GM18873 (cell line): Measurements from ENCODE around the gene PLLP.

Source experiments
- ATAC-seq: cut with Tn5 transposase; IDR thresholded peaks from one replicate; pipeline ENCODE4 v1.9.1; 2021; ENCODE audit warnings: mild to moderate bottlenecking, moderate library complexity, moderate number of reproducible peaks; ENCODE audit not compliant: unreplicated experiment, low FRiP score

Gene PLLP

GRCh38 chr16:57284209-57284951, at the start of gene PLLP:
PLLP (minus strand) TSS chr16:57284672; CDS start chr16:57284540, 132 bp downstream.
- ATAC-seq, result no peak

GRCh38 chr16:57333402-57333801, 48.9 kb upstream of the PLLP start:
- no peak for ATAC-seq

- ATAC-seq, result no peak
Measured at GRCh38 chr16:57331355-57331754, 46.9 kb upstream of the PLLP start.

- no peak for ATAC-seq
Measured at GRCh38 chr16:57329718-57330327, 45.4 kb upstream of the PLLP start.

GRCh38 chr16:57325458-57325857, 41.0 kb upstream of the PLLP start:
- ATAC-seq, result no peak

- no peak for ATAC-seq
Measured at GRCh38 chr16:57324749-57325148, 40.3 kb upstream of the PLLP start.

GRCh38 chr16:57319646-57320045, 35.2 kb upstream of the PLLP start:
- ATAC-seq, result no peak

- ATAC-seq, result no peak
Measured at GRCh38 chr16:57318240-57318970, 33.9 kb upstream of the PLLP start.

GRCh38 chr16:57316390-57317017, 32.0 kb upstream of the PLLP start:
- ATAC-seq, result no peak

- ATAC-seq, result no peak
Measured at GRCh38 chr16:57315416-57315815, 30.9 kb upstream of the PLLP start.

GRCh38 chr16:57314161-57314785, 29.8 kb upstream of the PLLP start:
- ATAC-seq, result no peak

GRCh38 chr16:57313509-57313908, 29.0 kb upstream of the PLLP start:
- no peak for ATAC-seq

- ATAC-seq, result no peak
Measured at GRCh38 chr16:57310801-57311200, 26.3 kb upstream of the PLLP start.

GRCh38 chr16:57308041-57308440, 23.6 kb upstream of the PLLP start:
- no peak for ATAC-seq

- ATAC-seq, result no peak
Measured at GRCh38 chr16:57307365-57307764, 22.9 kb upstream of the PLLP start.

- no peak for ATAC-seq
Measured at GRCh38 chr16:57306676-57307341, 22.3 kb upstream of the PLLP start.

GRCh38 chr16:57305159-57305811, 20.8 kb upstream of the PLLP start:
- no peak for ATAC-seq

- ATAC-seq, result no peak
Measured at GRCh38 chr16:57304169-57305061, 19.9 kb upstream of the PLLP start.

- ATAC-seq, result no peak
Measured at GRCh38 chr16:57303910-57304168, 19.4 kb upstream of the PLLP start.
